Esophagus (tissue), 2 donors: ENCODE results near the gene EVPL. TPM values are rescaled to one million over a fixed set of nuclear protein-coding genes. Genes with fewer than 3 reads are reported as not detected.
A peak's percentile ranks its signal among the peaks of the same experiment; 100 is the strongest.
"Not testable (repeated sequence)": the region's sequence is repeated elsewhere in the genome, so short reads cannot be mapped to it uniquely, and the experiment has no call there.

Experiments used
- H3K27ac ChIP-seq, 2 donors: one replicate each; pipeline ENCODE4 v1.5.1; 2013; ENCODE audit warnings: low read depth in 2 of 2, mild to moderate bottlenecking in 2 of 2, inconsistent platforms in 1 of 2, low read length in 1 of 2, moderate library complexity in 1 of 2
- H3K27me3 ChIP-seq, 2 donors: one replicate each; pipeline ENCODE4 v1.6.1; 2013; ENCODE audit warnings: low read length in 2 of 2, control low read depth in 1 of 2, mild to moderate bottlenecking in 1 of 2; ENCODE audit not compliant: insufficient read depth in 2 of 2, control insufficient read depth in 1 of 2
- H3K36me3 ChIP-seq, 2 donors: one replicate each; pipeline ENCODE4 v1.6.1; 2013; ENCODE audit warnings: low read length in 1 of 2; ENCODE audit not compliant: control insufficient read depth in 2 of 2, insufficient read depth in 2 of 2
- H3K4me1 ChIP-seq, 2 donors: one replicate each; pipeline ENCODE4 v1.6.1; 2013; ENCODE audit warnings: low read length in 1 of 2; ENCODE audit not compliant: control insufficient read depth in 2 of 2, insufficient read depth in 2 of 2
- H3K4me3 ChIP-seq, 2 donors: one replicate each; pipeline ENCODE4 v1.5.1; 2013; ENCODE audit warnings: low read length in 2 of 2, mild to moderate bottlenecking in 2 of 2, low read depth in 1 of 2, moderate library complexity in 1 of 2
- H3K9me3 ChIP-seq, 2 donors: one replicate each; pipeline ENCODE4 v1.6.1; 2013; ENCODE audit warnings: mild to moderate bottlenecking in 2 of 2, low read depth in 1 of 2, low read length in 1 of 2, moderate library complexity in 1 of 2; ENCODE audit not compliant: control insufficient read depth in 2 of 2, insufficient read depth in 1 of 2
- WGBS, 2 donors: extraction: QIAGEN DNeasy Blood & Tissue Kit; methylation state at CpG; one replicate each; pipeline ENCODE4 v1.1.7; 2013; 5-methylcytosine and 5-hydroxymethylcytosine counted together
- polyA plus RNA-seq, 2 donors: library from polyadenylated mRNA; stranded (reverse); fragments of 200-250 nt; gene quantifications; one replicate each; pipeline ENCODE4 v1.2.3, GENCODE V29; 2013
- donor health status: healthy with polysubstance abuse.
- donor health status: Bipolar disorder and iron deficiency.

EVPL gene
- polyA plus RNA-seq, 2 donors: 229 to 425 TPM

- Histone ChIP-seq H3K9me3 (no peaks in the 10 kb centered on the region), H3K36me3 (peaks cover 23 to 33% of the 10 kb centered on the region in 2 donors)
- 72 to 75% methylated on average over 15 of the region's 15 CpGs for WGBS, 2 donors
These were observed 36.9 kb upstream of the EVPL start for GRCh38 chr17:76063875-76064546.

GRCh38 chr17:76058264-76058663 lies 31.2 kb upstream of the EVPL start:
- H3K9me3 ChIP-seq, H3K4me1 ChIP-seq, H3K4me3 ChIP-seq, H3K27ac ChIP-seq, H3K27me3 ChIP-seq: not testable (repeated sequence)
- peaks cover 15 to 26% of the 10 kb centered on the region in 2 donors for H3K36me3 ChIP-seq
- WGBS, 2 donors: 87 to 88% methylated on average over 6 of the region's 6 CpGs

More at GRCh38 chr17:76063875-76064546, 36.9 kb upstream of the EVPL start:
- Histone ChIP-seq H3K27me3 (no peaks in the 10 kb centered on the region), H3K4me3 (no peak overlapping the region), H3K4me1 (no peaks in the 10 kb centered on the region), H3K27ac (peak overlapping the region in 1 of 2 donors; percentile 13)

- H3K27ac ChIP-seq: no peak overlapping the region
- no peak overlapping the region for H3K4me3 ChIP-seq
- no peaks in the 10 kb centered on the region for H3K27me3 ChIP-seq
- H3K36me3 ChIP-seq: peaks cover 16 to 26% of the 10 kb centered on the region in 2 donors
- H3K4me1 ChIP-seq: peaks cover 0 to 2% of the 10 kb centered on the region in 2 donors
- no peaks in the 10 kb centered on the region for H3K9me3 ChIP-seq
- 58 to 65% methylated on average over 3 of the region's 3 CpGs for WGBS, 2 donors
These were observed 29.8 kb upstream of the EVPL start for GRCh38 chr17:76056882-76057281.

GRCh38 chr17:76054112-76054476 lies 27.0 kb upstream of the EVPL start:
- Histone ChIP-seq H3K36me3 (peaks cover 16 to 18% of the 10 kb centered on the region in 2 donors), H3K27ac (peak overlapping the region; percentile 83 to 98), H3K9me3 (no peaks in the 10 kb centered on the region), H3K4me3 (no peak overlapping the region), H3K27me3 (no peaks in the 10 kb centered on the region), H3K4me1 (peaks cover 0 to 4% of the 10 kb centered on the region in 2 donors)
- WGBS, 2 donors: 55 to 67% methylated on average over 4 of the region's 4 CpGs

GRCh38 chr17:76053246-76054111 lies 26.4 kb upstream of the EVPL start:
- H3K36me3 ChIP-seq: peaks cover 16 to 18% of the 10 kb centered on the region in 2 donors
- peak overlapping the region; percentile 83 to 98 for H3K27ac ChIP-seq
- H3K9me3 ChIP-seq: no peaks in the 10 kb centered on the region
- H3K4me3 ChIP-seq: peak overlapping the region in 1 of 2 donors; percentile 35
- H3K4me1 ChIP-seq: peaks cover 0 to 4% of the 10 kb centered on the region in 2 donors
- WGBS, 2 donors: 55 to 68% methylated on average over 17 of the region's 17 CpGs
- H3K27me3 ChIP-seq: no peaks in the 10 kb centered on the region

GRCh38 chr17:76051561-76051960 lies 24.5 kb upstream of the EVPL start:
- H3K36me3 ChIP-seq: peaks cover 9 to 20% of the 10 kb centered on the region in 2 donors
- 77 to 80% methylated on average over 6 of the region's 6 CpGs for WGBS, 2 donors
- H3K27me3 ChIP-seq: no peaks in the 10 kb centered on the region
- no peaks in the 10 kb centered on the region for H3K9me3 ChIP-seq
- peak overlapping the region; percentile 61 to 75 for H3K27ac ChIP-seq
- H3K4me1 ChIP-seq: peaks cover 0 to 4% of the 10 kb centered on the region in 2 donors
- H3K4me3 ChIP-seq: no peak overlapping the region

GRCh38 chr17:76050538-76051467 lies 23.7 kb upstream of the EVPL start:
- Histone ChIP-seq H3K27ac (peak overlapping the region; percentile 68 to 90), H3K4me3 (no peak overlapping the region), H3K27me3 (no peaks in the 10 kb centered on the region), H3K36me3 (peaks cover 4 to 22% of the 10 kb centered on the region in 2 donors), H3K4me1 (peaks cover 2 to 4% of the 10 kb centered on the region in 2 donors), H3K9me3 (no peaks in the 10 kb centered on the region)
- WGBS, 2 donors: 72 to 74% methylated on average over 11 of the region's 11 CpGs

GRCh38 chr17:76049836-76050537 lies 22.9 kb upstream of the EVPL start:
- Histone ChIP-seq H3K27ac (peak overlapping the region; percentile 4 to 80), H3K9me3 (no peaks in the 10 kb centered on the region), H3K27me3 (no peaks in the 10 kb centered on the region), H3K4me3 (no peak overlapping the region), H3K4me1 (peaks cover 2 to 5% of the 10 kb centered on the region in 2 donors), H3K36me3 (peaks cover 4 to 27% of the 10 kb centered on the region in 2 donors)
- 94% methylated on average over 15 of the region's 15 CpGs for WGBS, 2 donors
